DND-41 (cell line): ENCODE data around the gene STXBP5.

Experiments
- CTCF ChIP-seq: IDR thresholded peaks from 2 replicates; pipeline ENCODE4 v1.5.1; 2012; ENCODE audit warnings: borderline replicate concordance, low read length, moderate library complexity, mild to moderate bottlenecking; ENCODE audit not compliant: poor library complexity, severe bottlenecking; ENCODE audit errors: extremely low read depth
- EZH2 ChIP-seq: IDR thresholded peaks from 3 replicates; pipeline ENCODE4 v1.6.1; 2012; ENCODE audit warnings: borderline replicate concordance, low read depth, mild to moderate bottlenecking, moderate library complexity, low read length, inconsistent platforms; ENCODE audit not compliant: severe bottlenecking

DNA sequence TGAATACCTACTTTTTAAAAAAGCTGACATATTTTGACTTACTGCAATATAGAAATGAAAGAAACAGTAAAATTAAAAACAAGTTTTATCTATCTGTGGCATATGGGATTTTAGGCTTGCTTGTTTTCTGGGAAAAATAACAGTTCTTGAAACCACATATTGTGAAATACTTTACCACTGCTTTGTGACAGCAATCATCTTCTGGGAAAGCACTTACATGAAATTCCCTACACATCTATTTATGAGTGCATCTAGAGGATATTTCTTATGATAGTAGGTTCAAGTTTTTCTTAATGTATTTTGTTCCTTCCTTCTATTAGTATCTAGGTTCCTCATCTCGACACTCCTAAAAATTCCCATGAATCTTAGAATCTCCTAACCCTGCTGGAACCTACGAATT, 75.2 kb downstream of the STXBP5 start:
- TF ChIP-seq CTCF (no peak), EZH2 (no peak)
